ENCODE data around the gene DIRAS3.
A peak's percentile ranks its signal among the peaks of the same experiment; 100 is the strongest.
"Not testable (repeated sequence)": the region's sequence is repeated elsewhere in the genome, so short reads cannot be mapped to it uniquely, and the experiment has no call there.

The DIRAS3 gene

GRCh38 chr1:68016381-68016780 lies 34.0 kb downstream of the DIRAS3 start:
- no peak for DNase-seq

- DNase-seq, result no peak
Observed at GRCh38 chr1:68015971-68016370, 34.5 kb downstream of the DIRAS3 start.

GRCh38 chr1:68015369-68015768 lies 35.1 kb downstream of the DIRAS3 start:
- DNase-seq, result no peak

GRCh38 chr1:68013351-68013750 lies 37.1 kb downstream of the DIRAS3 start:
- DNase-seq, result no peak

- no peak for DNase-seq
Observed at GRCh38 chr1:68011657-68012375, 38.6 kb downstream of the DIRAS3 start.

GRCh38 chr1:68010543-68010942 lies 39.9 kb downstream of the DIRAS3 start:
- no peak for DNase-seq

- peak; percentile 50 for DNase-seq
Observed at GRCh38 chr1:68010090-68010489, 40.3 kb downstream of the DIRAS3 start.

- not testable (repeated sequence) for DNase-seq
Observed at GRCh38 chr1:68003626-68004025, 46.8 kb downstream of the DIRAS3 start.

GRCh38 chr1:68000191-68000590 lies 50.2 kb downstream of the DIRAS3 start:
- no peak for DNase-seq

GRCh38 chr1:67997746-67998145 lies 52.7 kb downstream of the DIRAS3 start:
- DNase-seq, result no peak
